ENCODE data around the gene DPP7. TPM values are rescaled to one million over a fixed set of nuclear protein-coding genes. Genes with fewer than 3 reads are reported as not detected.
A peak's percentile ranks its signal among the peaks of the same experiment; 100 is the strongest.

The DPP7 gene
- total and polyA plus RNA-seq, 9 of the 15 experiments (the other 6 are each of a cell fraction or from before 2014, with no cell fraction given): 0.99 to 365 (median 132) TPM

- TF ChIP-seq CUX1 (CRISPR knock-in tag; IDR thresholded peaks at IDR 0.05) (0 out of 2 replicates have a peak, but pooled peaks have one; percentile 36), SPI1 (IDR thresholded peaks at IDR 0.05; ENCODE audit: borderline replicate concordance, low read depth, low read length) (no peak), ATF7 (IDR thresholded peaks at IDR 0.05) (0 out of 2 replicates have a peak, but pooled peaks have one; percentile 23), HDGF (IDR thresholded peaks at IDR 0.05) (no peak), UBTF (IDR thresholded peaks at IDR 0.05; ENCODE audit: borderline replicate concordance in 1 of 2, low read depth in 2 of 2, low read length in 2 of 2) (peak in 1 of 2 experiments; percentile 74; a peak in 1 of 4 replicates), TRIM24 (IDR thresholded peaks at IDR 0.05) (0 out of 4 replicates have a peak, but pooled peaks of 1 of the 2 experiments have one; percentile 17), FOS (IDR thresholded peaks at IDR 0.05; ENCODE audit: extremely low read depth, insufficient read length) (peak; percentile 26), KLF1 (tag; IDR thresholded peaks at IDR 0.05) (no peak), DDX20 (tag; IDR thresholded peaks at IDR 0.05; ENCODE audit: low read depth) (no peak), CEBPZ (IDR thresholded peaks at IDR 0.05; ENCODE audit: borderline replicate concordance, low read depth, low read length) (no peak), GABPB2 (CRISPR knock-in tag; conservative IDR thresholded peaks at IDR 0.05) (no peak), ZNF12 (CRISPR knock-in tag; IDR thresholded peaks at IDR 0.05) (no peak), MAZ (CRISPR knock-in tag; conservative IDR thresholded peaks at IDR 0.05 in 1 of 2, IDR thresholded peaks at IDR 0.05 in 1 of 2) (no peak; a peak in 1 of 4 replicates)
Measured at GRCh38 chr9:137083394-137084004, 31.0 kb downstream of the DPP7 start (continued).

Data from K562 (cell line).